Adrenal gland (tissue), 5 donors: ENCODE results near the gene MRPL54.

Source experiments
- POLR2A ChIP-seq, 2 donors: fragments of 450-650 bp; IDR thresholded peaks; one replicate each; pipeline ENCODE4 v1.6.1; 2017; ENCODE audit warnings: antibody characterized with exemption in 2 of 2, mild to moderate bottlenecking in 2 of 2, moderate library complexity in 1 of 2
- TF ChIP-seq, protein P1 (sequence below), 6 experiments: fragments of 450-650 bp in 4 of 6; fragments of 200-600 bp in 2 of 6; sonication (generic) in 1 of 6; IDR thresholded peaks; 1 replicate in 5 of 6; 2 replicates in 1 of 6; pipeline versions ENCODE4 v1.5.1 to v1.8.0; 2016 to 2021; ENCODE audit warnings: antibody characterized with exemption in 6 of 6, mild to moderate bottlenecking in 2 of 6, moderate library complexity in 1 of 6
- donor health status: DM: no; HTN: no; CAD: no.

DNA sequence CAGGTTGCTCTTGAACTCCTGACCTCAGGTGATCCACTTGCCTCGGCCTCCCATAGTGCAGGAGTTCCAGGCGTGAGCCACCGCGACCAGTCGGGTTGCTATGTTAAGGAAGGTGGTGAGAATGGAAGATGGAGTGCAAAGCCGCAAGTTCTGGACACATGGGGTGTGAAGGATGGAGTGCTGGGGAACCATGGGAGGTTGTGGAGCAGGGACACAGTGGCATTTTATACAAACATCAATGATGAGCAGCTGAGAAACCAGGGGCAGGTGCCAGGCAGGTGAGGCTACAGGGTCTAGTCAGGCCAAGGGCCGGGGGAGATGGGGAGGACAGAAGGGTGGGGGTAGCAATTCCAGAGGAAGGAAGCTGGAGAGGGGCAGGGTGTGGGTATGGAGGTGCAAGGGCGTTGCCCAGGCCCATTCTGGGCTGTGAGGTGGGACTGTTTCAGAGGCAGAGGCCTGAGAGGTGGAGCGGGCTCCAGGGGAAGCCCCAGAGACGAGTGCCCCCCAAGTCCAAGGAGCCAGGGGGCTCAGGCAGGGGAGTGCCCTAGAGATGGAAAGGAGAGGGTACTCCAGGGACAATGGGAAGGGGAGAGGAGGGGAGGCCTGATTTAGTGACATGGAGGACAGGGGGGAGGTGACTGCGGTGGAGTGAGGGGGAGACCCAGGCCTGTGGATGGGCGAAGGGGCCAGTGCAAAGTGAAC lies 11.5 kb downstream of the MRPL54 start:
- TF ChIP-seq, protein P1, sequence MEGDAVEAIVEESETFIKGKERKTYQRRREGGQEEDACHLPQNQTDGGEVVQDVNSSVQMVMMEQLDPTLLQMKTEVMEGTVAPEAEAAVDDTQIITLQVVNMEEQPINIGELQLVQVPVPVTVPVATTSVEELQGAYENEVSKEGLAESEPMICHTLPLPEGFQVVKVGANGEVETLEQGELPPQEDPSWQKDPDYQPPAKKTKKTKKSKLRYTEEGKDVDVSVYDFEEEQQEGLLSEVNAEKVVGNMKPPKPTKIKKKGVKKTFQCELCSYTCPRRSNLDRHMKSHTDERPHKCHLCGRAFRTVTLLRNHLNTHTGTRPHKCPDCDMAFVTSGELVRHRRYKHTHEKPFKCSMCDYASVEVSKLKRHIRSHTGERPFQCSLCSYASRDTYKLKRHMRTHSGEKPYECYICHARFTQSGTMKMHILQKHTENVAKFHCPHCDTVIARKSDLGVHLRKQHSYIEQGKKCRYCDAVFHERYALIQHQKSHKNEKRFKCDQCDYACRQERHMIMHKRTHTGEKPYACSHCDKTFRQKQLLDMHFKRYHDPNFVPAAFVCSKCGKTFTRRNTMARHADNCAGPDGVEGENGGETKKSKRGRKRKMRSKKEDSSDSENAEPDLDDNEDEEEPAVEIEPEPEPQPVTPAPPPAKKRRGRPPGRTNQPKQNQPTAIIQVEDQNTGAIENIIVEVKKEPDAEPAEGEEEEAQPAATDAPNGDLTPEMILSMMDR (IDR thresholded peaks at IDR 0.05): no peak
- TF ChIP-seq POLR2A (IDR thresholded peaks at IDR 0.05): no peak
